GM21576 (cell line): ENCODE results near the gene PTPRZ1.

Source experiments
- ATAC-seq: cut with Tn5 transposase; IDR thresholded peaks from one replicate; pipeline ENCODE4 v1.9.1; 2021; ENCODE audit warnings: mild to moderate bottlenecking, moderate library complexity; ENCODE audit not compliant: unreplicated experiment

PTPRZ1 gene

DNA sequence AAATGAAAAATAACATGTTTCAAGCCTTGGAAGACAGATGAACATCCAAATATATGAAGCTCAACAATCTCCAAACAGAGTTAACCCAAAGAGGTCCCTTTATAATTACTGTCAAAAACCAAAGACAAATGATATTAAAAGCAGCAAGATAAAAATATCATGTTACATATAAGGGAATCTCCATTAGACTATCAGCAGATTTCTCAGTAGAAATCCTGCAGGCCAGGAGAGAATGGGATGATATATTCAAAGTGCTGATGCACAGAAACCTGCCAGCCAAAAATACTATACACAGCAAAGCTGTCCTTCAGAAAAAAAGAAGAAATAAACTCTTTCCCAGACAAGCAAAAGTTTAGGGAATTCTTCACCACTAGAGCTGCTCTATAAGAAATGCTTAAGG lies 230.1 kb downstream of the PTPRZ1 start:
- no peak for ATAC-seq
